H1 (cell line): ENCODE data around the gene TCL1A. TPM values are rescaled to one million over a fixed set of nuclear protein-coding genes. Genes with fewer than 3 reads are reported as not detected.

Experiments used
- CTCF ChIA-PET: fragments of 300-600 bp; sonication (Branson Sonifier 250); formaldehyde crosslinking; loops from one replicate; lab custom pipeline; 2021; ENCODE audit not compliant: partially characterized antibody; lab: Charles Lee
- POLR2A ChIA-PET: fragments of 300-600 bp; sonication (Branson Sonifier 250); formaldehyde crosslinking; loops from one replicate; lab custom pipeline; 2021; ENCODE audit warnings: inconsistent platforms; ENCODE audit not compliant: partially characterized antibody; lab: Charles Lee
- DNase-seq, 2 experiments: peaks; one replicate each; pipeline versions ENCODE4 v3.0.0 to v3.0.0-alpha.2; 2010 to 2022; ENCODE audit warnings: low spot score in 2 of 2, low read depth in 1 of 2, mixed read lengths in 1 of 2
- FAIRE-seq: peaks from 2 replicates; lab custom pipeline; 2011; peaks lifted over from hg19 to GRCh38; lab: Jason Lieb, UNC
- H2AFZ ChIP-seq: 2 replicates; pipeline ENCODE4 v1.8.1; 2012; ENCODE audit warnings: low read length, inconsistent platforms
- H2AK5ac ChIP-seq: 2 replicates; pipeline ENCODE4 v1.6.1; 2013; ENCODE audit warnings: low read depth, low read length
- H2BK120ac ChIP-seq: replicated peaks from 2 replicates; pipeline ENCODE3; 2013; ENCODE audit warnings: low read depth, low read length, inconsistent platforms
- H2BK12ac ChIP-seq: 2 replicates; pipeline ENCODE4 v1.6.1; 2013; ENCODE audit warnings: low read depth, low read length
- H2BK15ac ChIP-seq: 2 replicates; pipeline ENCODE4 v1.6.1; 2013; ENCODE audit warnings: low read length
- H2BK20ac ChIP-seq: 2 replicates; pipeline ENCODE4 v1.6.1; 2013; ENCODE audit warnings: low read length
- H2BK5ac ChIP-seq: 2 replicates; pipeline ENCODE4 v1.6.1; 2013; ENCODE audit warnings: low read depth, low read length
- H3K14ac ChIP-seq: 2 replicates; pipeline ENCODE4 v1.6.1; 2013; ENCODE audit warnings: inconsistent platforms; ENCODE audit not compliant: insufficient read length
- H3K18ac ChIP-seq: 2 replicates; pipeline ENCODE4 v1.6.1; 2013; ENCODE audit warnings: low read length; ENCODE audit errors: extremely low read depth
- H3K23ac ChIP-seq: 2 replicates; pipeline ENCODE4 v1.6.1; 2013; ENCODE audit warnings: inconsistent platforms; ENCODE audit not compliant: insufficient read length
- H3K23me2 ChIP-seq: 2 replicates; pipeline ENCODE4 v1.6.1; 2013; ENCODE audit warnings: low read depth, low read length
- H3K27ac ChIP-seq: 2 replicates; pipeline ENCODE4 v1.6.1; 2011; ENCODE audit warnings: low read depth, low read length, inconsistent platforms
- H3K27me3 ChIP-seq, 4 experiments: replicated peaks in 1 of 4; 1 replicate in 1 of 4; 2 replicates in 3 of 4; pipeline versions ENCODE4 v1.6.1 to v1.8.1; 2011 to 2013; ENCODE audit warnings: low read length in 3 of 4, mild to moderate bottlenecking in 3 of 4, inconsistent platforms in 2 of 4, mixed read lengths in 2 of 4, moderate library complexity in 1 of 4; ENCODE audit not compliant: control insufficient read depth in 3 of 4, insufficient read depth in 3 of 4; ENCODE audit errors: extremely low read depth in 1 of 4
- H3K36me3 ChIP-seq, 4 experiments: 2 replicates each; pipeline versions ENCODE4 v1.6.1 to v1.8.1; 2011 to 2013; ENCODE audit warnings: mild to moderate bottlenecking in 4 of 4, low read length in 3 of 4, moderate library complexity in 2 of 4, control low read depth in 1 of 4, inconsistent platforms in 1 of 4; ENCODE audit not compliant: insufficient read depth in 4 of 4, control insufficient read depth in 2 of 4
- H3K4ac ChIP-seq: replicated peaks from 2 replicates; pipeline ENCODE3; 2013; ENCODE audit warnings: low read length, low read depth, mixed read lengths, inconsistent platforms; ENCODE audit not compliant: insufficient read length
- H3K4me1 ChIP-seq, 4 experiments: replicated peaks in 1 of 4; 1 replicate in 1 of 4; 2 replicates in 3 of 4; pipeline versions ENCODE4 v1.6.1 to v1.8.1; 2011 to 2013; ENCODE audit warnings: low read length in 3 of 4, inconsistent platforms in 2 of 4, mixed read lengths in 1 of 4; ENCODE audit not compliant: insufficient read depth in 4 of 4, control insufficient read depth in 3 of 4
- H3K4me2 ChIP-seq, 2 experiments: 2 replicates each; pipeline versions ENCODE4 v1.6.1 to v1.8.1; 2011 to 2013; ENCODE audit warnings: low read depth in 2 of 2, low read length in 2 of 2, control low read depth in 1 of 2, inconsistent platforms in 1 of 2, mild to moderate bottlenecking in 1 of 2; ENCODE audit not compliant: insufficient read depth in 1 of 2
- H3K4me3 ChIP-seq, 4 experiments: fragments of 200-600, 300-600 bp in 1 of 4; sonication (generic), shearing (Covaris generic), sonication (Bioruptor Twin) in 1 of 4; 2 replicates each; pipeline versions ENCODE4 v1.5.1 to v1.8.1; 2011 to 2016; ENCODE audit warnings: low read length in 4 of 4, low read depth in 3 of 4, control low read depth in 2 of 4, inconsistent platforms in 2 of 4, mild to moderate bottlenecking in 2 of 4, mixed read lengths in 1 of 4, moderate library complexity in 1 of 4; ENCODE audit not compliant: insufficient read depth in 2 of 4; ENCODE audit errors: extremely low read depth in 1 of 4
- H3K56ac ChIP-seq: replicated peaks from 2 replicates; pipeline ENCODE3; 2013; ENCODE audit warnings: low read depth, mild to moderate bottlenecking, mixed read lengths, low read length, inconsistent platforms; ENCODE audit not compliant: insufficient read length
- H3K79me1 ChIP-seq: 2 replicates; pipeline ENCODE4 v1.6.1; 2013; ENCODE audit warnings: low read depth, low read length, control low read depth
- H3K79me2 ChIP-seq, 2 experiments: 2 replicates each; pipeline versions ENCODE4 v1.6.1 to v1.8.1; 2012 to 2013; ENCODE audit warnings: low read length in 2 of 2, mild to moderate bottlenecking in 2 of 2, inconsistent platforms in 1 of 2; ENCODE audit not compliant: insufficient read depth in 2 of 2, control insufficient read depth in 1 of 2
- H3K9ac ChIP-seq, 4 experiments: replicated peaks in 1 of 4; 1 replicate in 1 of 4; 2 replicates in 3 of 4; pipeline versions ENCODE4 v1.6.1 to v1.8.1; 2011 to 2013; ENCODE audit warnings: low read depth in 3 of 4, low read length in 3 of 4, control low read depth in 2 of 4, mild to moderate bottlenecking in 2 of 4, moderate library complexity in 2 of 4, inconsistent platforms in 1 of 4; ENCODE audit errors: extremely low read depth in 1 of 4
- H3K9me3 ChIP-seq, 2 experiments: 2 replicates each; pipeline versions ENCODE4 v1.6.1 to v1.8.1; 2012 to 2013; ENCODE audit warnings: mild to moderate bottlenecking in 2 of 2, moderate library complexity in 2 of 2, control low read depth in 1 of 2, inconsistent platforms in 1 of 2, low read depth in 1 of 2, low read length in 1 of 2, mixed read lengths in 1 of 2; ENCODE audit not compliant: insufficient read depth in 2 of 2
- H4K20me1 ChIP-seq, 2 experiments: replicated peaks in 1 of 2; 2 replicates each; pipeline versions ENCODE3 to v1.8.1; 2011 to 2013; ENCODE audit warnings: inconsistent platforms in 2 of 2, low read length in 2 of 2, mild to moderate bottlenecking in 1 of 2; ENCODE audit not compliant: insufficient read depth in 2 of 2, control insufficient read depth in 1 of 2
- H4K5ac ChIP-seq: 2 replicates; pipeline ENCODE4 v1.6.1; 2013; ENCODE audit warnings: low read length, low read depth, mixed read lengths, inconsistent platforms; ENCODE audit not compliant: insufficient read length
- H4K8ac ChIP-seq: 2 replicates; pipeline ENCODE4 v1.8.0; 2013; ENCODE audit warnings: mild to moderate bottlenecking, moderate library complexity, low read length, inconsistent platforms; ENCODE audit not compliant: insufficient read depth; ENCODE audit errors: extremely low read depth
- H4K91ac ChIP-seq: replicated peaks from 2 replicates; pipeline ENCODE3; 2013; ENCODE audit warnings: low read length, mixed read lengths, inconsistent platforms; ENCODE audit not compliant: insufficient read length
- CEBPB ChIP-seq: IDR thresholded peaks from 2 replicates; pipeline ENCODE4 v1.6.1; 2012; ENCODE audit warnings: low read depth, low read length
- EZH2 ChIP-seq: fragments of 200-600 bp; sonication (generic); IDR thresholded peaks from 2 replicates; pipeline ENCODE4 v1.7.1; 2012; ENCODE audit warnings: low read depth, mild to moderate bottlenecking, moderate library complexity, low read length, inconsistent platforms; ENCODE audit not compliant: severe bottlenecking
- POLR2AphosphoS5 ChIP-seq: IDR thresholded peaks from 2 replicates; pipeline ENCODE4 v1.6.1; 2011; ENCODE audit warnings: low read depth, low read length
- WGBS, 2 experiments: shearing (Covaris generic) in 1 of 2; methylation state at CpG; one replicate each; pipeline versions ENCODE4 v1.1.6 to v1.1.7; 2013 to 2015; ENCODE audit warnings: low lambda C conversion rate in 2 of 2, mixed read lengths in 2 of 2, inconsistent platforms in 1 of 2, low coverage in 1 of 2, missing lambda C conversion rate in 1 of 2; ENCODE audit not compliant: insufficient replicate concordance in 2 of 2, insufficient coverage in 1 of 2, insufficient read length in 1 of 2; ENCODE audit errors: extremely low coverage in 1 of 2, missing lambda C conversion rate in 1 of 2; 5-methylcytosine and 5-hydroxymethylcytosine counted together
- polyA plus RNA-seq, 7 experiments: library from polyadenylated mRNA; depleted of rRNA in 3 of 7; stranded (reverse) in 5 of 7; unstranded in 2 of 7; fragments of >200 nt in 5 of 7; fragments of 200-250 nt in 2 of 7; gene quantifications; 1 replicate in 5 of 7; 2 replicates in 1 of 7; 4 replicates in 1 of 7; pipeline versions ENCODE4 v1.2.1 to v1.2.3, GENCODE V29; 2011 to 2013; ENCODE audit warnings: missing spikeins in 2 of 7, mixed read lengths in 2 of 7
- total RNA-seq: library from RNA; stranded (reverse); fragmentation: NEBNext Ultra II Directional; extraction: Animal tissue kit (Norgen Biotek cat#: 25700); gene quantifications from 2 replicates; pipeline ENCODE4 v1.2.1, GENCODE V29; 2021
- TF ChIP-seq, protein P1 (sequence below): IDR thresholded peaks from 2 replicates; pipeline ENCODE4 v1.6.1; 2012; ENCODE audit warnings: low read length, inconsistent platforms
- TF ChIP-seq, protein P2 (sequence below): IDR thresholded peaks from 2 replicates; pipeline ENCODE4 v1.6.1; 2011; ENCODE audit warnings: low read depth, mild to moderate bottlenecking, low read length; ENCODE audit not compliant: insufficient read depth

The TCL1A gene
- total and polyA plus RNA-seq, 2 of the 8 experiments (the other 6 are each of a cell fraction or from before 2014, with no cell fraction given): 0.35 to 7.6 TPM

DNA sequence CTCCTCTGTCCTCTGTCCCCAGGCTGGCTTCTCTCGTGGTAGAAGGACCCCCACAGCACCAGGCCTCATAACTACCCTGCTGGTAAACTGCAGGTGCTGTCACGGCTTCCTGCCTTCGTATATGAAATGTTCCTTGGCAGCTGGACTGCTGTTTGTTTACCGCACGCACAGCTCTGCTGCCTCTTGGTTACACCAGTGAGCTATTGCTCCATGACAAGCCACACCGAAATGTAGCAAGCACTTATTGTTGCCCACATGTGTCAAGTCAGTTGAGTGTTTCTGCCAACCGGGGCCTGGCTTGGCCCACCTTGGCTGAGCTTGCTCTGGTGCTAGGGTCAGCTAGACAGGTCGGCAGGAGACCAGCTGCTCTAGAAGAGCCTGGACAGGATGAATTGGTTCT is 49.4 kb downstream of the TCL1A start:
- H3K4me2 ChIP-seq: no peak overlapping the region
- H4K20me1 ChIP-seq: peaks cover 0 to 1% of the 10 kb centered on the region in 2 experiments
- H3K4me1 ChIP-seq: peaks cover 0 to 8% (median 6%) of the 10 kb centered on the region in 4 experiments; a peak in 6 of 7 replicates
- no peak overlapping the region for H4K8ac ChIP-seq
- H3K14ac ChIP-seq: no peak overlapping the region
- no peaks in the 10 kb centered on the region for H3K79me2 ChIP-seq
- H4K91ac ChIP-seq: no peak overlapping the region
- no peaks in the 10 kb centered on the region for H3K79me1 ChIP-seq
- FAIRE-seq (no peak), DNase-seq (no peak)
- H3K9me3 ChIP-seq: no peaks in the 10 kb centered on the region
- H3K27ac ChIP-seq: no peak overlapping the region
- no peak overlapping the region for H3K23ac ChIP-seq
- no peak overlapping the region for H2BK12ac ChIP-seq
- H3K9ac ChIP-seq: no peak overlapping the region
- H2AFZ ChIP-seq: no peak overlapping the region
- H3K36me3 ChIP-seq: no peaks in the 10 kb centered on the region; a peak in 1 of 8 replicates
- H3K27me3 ChIP-seq: peaks cover 0 to 3% (median 1%) of the 10 kb centered on the region in 4 experiments; a peak in 5 of 7 replicates
- H2BK15ac ChIP-seq: peak overlapping the region; percentile 53; the same call in 1 of the 2 replicates
- no peak overlapping the region for H3K18ac ChIP-seq
- no peak overlapping the region for H2BK20ac ChIP-seq
- no peak overlapping the region for H4K5ac ChIP-seq
- ChIA-PET CTCF (interaction anchor here (0.6 to 5.1 kb wide), 15 partner anchors 10 to 330 kb away, joined by 3 to 46 read pairs (median 5); no protein-coding TSS in a partner anchor), POLR2A (no interaction called here)
- no peak overlapping the region for H2BK5ac ChIP-seq
- 89% methylated on average over 8 of the region's 8 CpGs; no CpG with 5 or more reads in 1 of the 2 experiments for WGBS, 2 experiments
- H2BK120ac ChIP-seq: no peak overlapping the region
- H3K4me3 ChIP-seq: no peak overlapping the region
- H3K56ac ChIP-seq: no peak overlapping the region
- no peak overlapping the region for H2AK5ac ChIP-seq
- no peak overlapping the region for H3K4ac ChIP-seq
- H3K23me2 ChIP-seq: no peaks in the 10 kb centered on the region
- no peak for TF ChIP-seq POLR2AphosphoS5
- TF ChIP-seq, protein P1, sequence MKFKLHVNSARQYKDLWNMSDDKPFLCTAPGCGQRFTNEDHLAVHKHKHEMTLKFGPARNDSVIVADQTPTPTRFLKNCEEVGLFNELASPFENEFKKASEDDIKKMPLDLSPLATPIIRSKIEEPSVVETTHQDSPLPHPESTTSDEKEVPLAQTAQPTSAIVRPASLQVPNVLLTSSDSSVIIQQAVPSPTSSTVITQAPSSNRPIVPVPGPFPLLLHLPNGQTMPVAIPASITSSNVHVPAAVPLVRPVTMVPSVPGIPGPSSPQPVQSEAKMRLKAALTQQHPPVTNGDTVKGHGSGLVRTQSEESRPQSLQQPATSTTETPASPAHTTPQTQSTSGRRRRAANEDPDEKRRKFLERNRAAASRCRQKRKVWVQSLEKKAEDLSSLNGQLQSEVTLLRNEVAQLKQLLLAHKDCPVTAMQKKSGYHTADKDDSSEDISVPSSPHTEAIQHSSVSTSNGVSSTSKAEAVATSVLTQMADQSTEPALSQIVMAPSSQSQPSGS: no peak
- TF ChIP-seq EZH2: no peak
- TF ChIP-seq CEBPB: no peak
- TF ChIP-seq, protein P2, sequence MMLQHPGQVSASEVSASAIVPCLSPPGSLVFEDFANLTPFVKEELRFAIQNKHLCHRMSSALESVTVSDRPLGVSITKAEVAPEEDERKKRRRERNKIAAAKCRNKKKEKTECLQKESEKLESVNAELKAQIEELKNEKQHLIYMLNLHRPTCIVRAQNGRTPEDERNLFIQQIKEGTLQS: no peak
